ENCODE data around the gene MAPK9.

MAPK9 gene

DNA sequence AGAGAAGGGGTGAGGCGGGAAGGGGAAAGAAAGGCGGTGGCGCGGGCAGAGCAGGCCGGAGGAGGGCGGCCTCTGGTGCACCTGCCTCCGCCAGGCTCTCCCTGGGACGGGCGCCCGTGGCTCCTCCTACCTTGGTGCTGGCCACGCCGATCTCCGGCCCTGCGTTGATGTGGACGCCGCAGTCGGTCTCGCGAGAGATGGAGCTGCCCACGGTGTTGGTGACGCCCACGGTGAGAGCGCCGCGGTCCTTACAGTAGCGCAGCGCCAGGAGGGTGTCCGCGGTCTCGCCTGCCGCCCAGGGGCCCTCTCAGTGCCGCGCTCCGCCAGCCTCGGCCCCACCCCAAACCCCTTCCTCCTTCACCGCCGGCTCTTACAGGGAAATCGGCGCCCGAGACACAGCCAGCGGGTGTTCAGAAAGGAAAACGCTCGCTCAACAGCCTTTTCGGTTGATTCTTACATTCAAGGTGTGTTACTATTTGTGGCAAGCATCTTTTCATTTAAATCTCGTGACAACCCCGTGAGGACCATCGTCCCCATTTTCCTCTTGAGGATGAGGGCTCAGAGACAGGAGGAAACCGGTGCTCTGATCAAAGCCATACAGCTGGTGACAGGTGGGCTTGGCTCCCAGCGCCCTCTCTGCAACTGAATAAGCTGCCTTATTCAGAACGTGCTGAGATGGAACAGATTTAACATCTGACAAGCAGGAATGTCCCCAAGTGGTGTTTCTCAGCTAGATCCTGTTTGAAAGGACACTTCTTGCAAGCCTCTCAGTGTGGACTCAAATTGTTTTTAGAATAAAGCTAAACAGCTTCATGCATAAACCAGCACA lies 22.0 kb upstream of the MAPK9 start:
- H3K9me3 ChIP-seq = no peaks in the 10 kb centered on the region
- intact Hi-C loops (cut with DNase I; ENCODE audit: low total_unique reads) = no loop called here
- TF ChIP-seq, protein P1, sequence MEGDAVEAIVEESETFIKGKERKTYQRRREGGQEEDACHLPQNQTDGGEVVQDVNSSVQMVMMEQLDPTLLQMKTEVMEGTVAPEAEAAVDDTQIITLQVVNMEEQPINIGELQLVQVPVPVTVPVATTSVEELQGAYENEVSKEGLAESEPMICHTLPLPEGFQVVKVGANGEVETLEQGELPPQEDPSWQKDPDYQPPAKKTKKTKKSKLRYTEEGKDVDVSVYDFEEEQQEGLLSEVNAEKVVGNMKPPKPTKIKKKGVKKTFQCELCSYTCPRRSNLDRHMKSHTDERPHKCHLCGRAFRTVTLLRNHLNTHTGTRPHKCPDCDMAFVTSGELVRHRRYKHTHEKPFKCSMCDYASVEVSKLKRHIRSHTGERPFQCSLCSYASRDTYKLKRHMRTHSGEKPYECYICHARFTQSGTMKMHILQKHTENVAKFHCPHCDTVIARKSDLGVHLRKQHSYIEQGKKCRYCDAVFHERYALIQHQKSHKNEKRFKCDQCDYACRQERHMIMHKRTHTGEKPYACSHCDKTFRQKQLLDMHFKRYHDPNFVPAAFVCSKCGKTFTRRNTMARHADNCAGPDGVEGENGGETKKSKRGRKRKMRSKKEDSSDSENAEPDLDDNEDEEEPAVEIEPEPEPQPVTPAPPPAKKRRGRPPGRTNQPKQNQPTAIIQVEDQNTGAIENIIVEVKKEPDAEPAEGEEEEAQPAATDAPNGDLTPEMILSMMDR (IDR thresholded peaks at IDR 0.05) = no peak
- no peaks in the 10 kb centered on the region for H3K4me1 ChIP-seq
- DNase-seq = no peak
- no peak overlapping the region for H3K4me3 ChIP-seq
- no peak overlapping the region for H3K27ac ChIP-seq
- H3K36me3 ChIP-seq = peaks cover 0 to 15% (median 10%) of the 10 kb centered on the region in 3 donors
- no peaks in the 10 kb centered on the region for H3K27me3 ChIP-seq

DNA sequence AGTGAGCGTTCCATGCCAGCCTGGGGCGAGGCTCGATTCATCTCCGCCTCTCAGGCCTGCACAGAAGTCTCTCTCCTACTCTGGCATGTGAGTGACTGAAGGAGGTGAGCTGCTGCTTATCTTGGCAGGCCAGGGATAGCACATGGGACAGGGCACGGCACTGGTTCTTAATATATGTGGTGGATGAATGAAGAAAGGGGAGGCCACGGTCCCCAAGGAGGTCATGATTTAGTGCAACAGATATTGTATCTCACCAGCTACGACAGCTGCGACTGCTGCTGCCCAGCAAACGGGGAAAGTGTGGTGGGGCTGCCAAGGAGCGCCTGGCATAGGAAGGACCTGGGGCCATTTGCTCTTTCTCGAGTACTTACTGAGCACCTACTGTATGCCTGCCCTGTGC lies 19.3 kb upstream of the MAPK9 start:
- TF ChIP-seq, protein P1 (IDR thresholded peaks at IDR 0.05) = no peak
- Histone ChIP-seq H3K36me3 (peaks cover 0 to 9% (median 0%) of the 10 kb centered on the region in 3 donors), H3K9me3 (no peaks in the 10 kb centered on the region), H3K4me3 (no peak overlapping the region), H3K27ac (no peak overlapping the region), H3K27me3 (no peaks in the 10 kb centered on the region), H3K4me1 (no peaks in the 10 kb centered on the region)
- no peak for DNase-seq
- intact Hi-C loops (cut with DNase I; ENCODE audit: low total_unique reads) = no loop called here

DNA sequence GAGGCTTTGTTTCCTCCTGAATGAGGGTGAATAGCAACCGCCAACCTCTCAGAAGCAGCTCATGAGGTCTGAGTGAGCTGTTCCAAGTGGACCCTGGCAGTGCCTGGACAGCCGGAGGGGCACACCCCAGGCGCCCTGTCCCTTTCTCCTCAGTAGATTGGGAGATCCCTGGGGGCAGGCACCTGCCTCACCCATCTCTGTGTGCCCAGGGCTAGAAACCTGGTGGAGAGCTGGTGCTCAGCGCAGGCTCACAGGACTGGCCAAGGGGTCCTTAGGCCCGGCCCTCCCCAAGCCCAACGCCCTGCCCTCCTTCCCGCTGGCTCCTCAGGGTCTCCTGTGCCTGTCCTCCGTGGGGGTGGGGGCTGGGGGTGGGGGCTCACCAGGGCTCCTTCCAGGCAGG lies 14.9 kb upstream of the MAPK9 start:
- peaks cover 0 to 18% (median 10%) of the 10 kb centered on the region in 3 donors for H3K36me3 ChIP-seq
- H3K27ac ChIP-seq = no peak overlapping the region
- no peak overlapping the region for H3K4me3 ChIP-seq
- intact Hi-C loops (cut with DNase I; ENCODE audit: low total_unique reads) = no loop called here
- no peaks in the 10 kb centered on the region for H3K4me1 ChIP-seq
- DNase-seq = no peak
- no peaks in the 10 kb centered on the region for H3K27me3 ChIP-seq
- TF ChIP-seq, protein P1 (IDR thresholded peaks at IDR 0.05) = no peak
- H3K9me3 ChIP-seq = no peaks in the 10 kb centered on the region

DNA sequence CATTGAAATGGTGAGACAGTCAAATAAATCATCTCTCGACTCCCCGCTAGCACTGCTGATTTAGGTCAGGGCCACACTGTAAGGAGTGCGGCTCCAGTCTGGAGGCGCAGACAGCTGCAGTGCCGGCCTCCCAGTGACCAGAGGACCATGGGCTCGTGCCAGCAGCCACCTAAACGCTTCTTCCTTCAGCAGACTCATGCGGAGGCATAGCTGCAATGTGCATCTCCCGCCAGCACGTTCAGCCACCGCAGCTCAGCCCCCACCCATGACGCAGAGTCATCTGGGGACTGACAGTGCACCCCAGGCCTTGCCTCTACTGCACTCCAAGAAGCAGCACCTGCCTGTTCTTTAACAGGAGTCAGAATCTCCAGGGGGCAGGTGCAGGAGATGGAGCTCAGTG lies 13.6 kb upstream of the MAPK9 start:
- Histone ChIP-seq H3K4me1 (no peaks in the 10 kb centered on the region), H3K9me3 (no peaks in the 10 kb centered on the region)
- intact Hi-C loops (cut with DNase I; ENCODE audit: low total_unique reads) = no loop called here

DNA sequence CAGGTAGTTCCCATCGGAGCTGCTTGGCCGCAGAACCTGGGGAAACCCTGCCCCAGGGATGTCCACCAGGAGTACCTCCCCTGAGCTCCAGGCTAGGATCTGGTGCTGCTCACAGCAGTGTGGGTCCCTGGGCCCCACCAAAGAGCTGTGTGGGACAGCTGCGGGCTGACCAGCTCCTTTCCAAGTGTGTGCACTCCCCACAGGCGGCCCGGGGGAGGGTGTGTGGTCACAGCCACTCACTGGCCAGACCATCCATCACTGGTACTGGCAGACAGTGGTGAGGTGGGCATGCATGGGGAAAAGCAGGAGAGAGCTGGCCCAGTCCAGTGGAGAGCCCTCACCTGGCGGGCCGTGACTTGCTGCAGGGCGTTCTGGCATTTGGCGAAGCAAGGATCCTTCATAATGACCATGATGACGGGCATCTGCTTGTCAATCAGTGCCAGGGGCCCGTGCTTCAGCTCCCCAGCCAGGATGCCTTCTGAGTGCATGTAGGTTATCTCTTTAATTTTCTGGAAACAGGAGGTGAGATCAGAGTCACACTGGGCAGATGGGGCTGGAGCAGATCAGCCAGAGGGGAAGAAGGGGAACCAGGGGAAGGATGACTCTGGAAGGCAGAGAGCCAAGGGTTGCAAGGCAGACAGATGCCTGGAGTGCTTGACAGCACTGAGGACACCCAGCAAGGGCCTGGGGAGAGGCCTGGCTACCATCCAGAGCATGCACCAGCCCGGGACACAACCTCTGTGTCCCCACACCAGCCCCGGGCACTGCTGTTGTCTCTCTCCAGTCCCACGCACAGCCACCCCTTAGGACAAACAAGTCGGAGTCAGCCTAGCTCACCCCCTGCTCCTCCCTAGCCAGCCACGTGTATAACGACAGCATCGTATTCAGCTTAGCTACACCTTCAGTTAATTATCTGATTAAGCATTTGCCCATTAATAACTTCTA lies 12.8 kb upstream of the MAPK9 start:
- intact Hi-C loops (cut with DNase I; ENCODE audit: low total_unique reads) = no loop called here
- TF ChIP-seq, protein P1 (IDR thresholded peaks at IDR 0.05) = no peak
- no peak for DNase-seq

More for the DNA sequence above, 13.6 kb upstream of the MAPK9 start:
- Histone ChIP-seq H3K4me3 (no peak overlapping the region), H3K27ac (no peak overlapping the region), H3K27me3 (no peaks in the 10 kb centered on the region), H3K36me3 (peaks cover 0 to 18% (median 10%) of the 10 kb centered on the region in 3 donors)
- no peak for DNase-seq
- TF ChIP-seq, protein P1 (IDR thresholded peaks at IDR 0.05) = no peak

More for the DNA sequence above, 12.8 kb upstream of the MAPK9 start:
- peaks cover 0 to 18% (median 10%) of the 10 kb centered on the region in 3 donors for H3K36me3 ChIP-seq
- no peaks in the 10 kb centered on the region for H3K9me3 ChIP-seq
- no peak overlapping the region for H3K4me3 ChIP-seq
- no peaks in the 10 kb centered on the region for H3K27me3 ChIP-seq
- H3K4me1 ChIP-seq = no peaks in the 10 kb centered on the region
- no peak overlapping the region for H3K27ac ChIP-seq

All from tibial artery (tissue), 4 donors.